Progenitor cell of endocrine pancreas (in vitro differentiated cells): ENCODE measurements around the gene HCN2. TPM values are rescaled to one million over a fixed set of nuclear protein-coding genes. Genes with fewer than 3 reads are reported as not detected.

Experiments
- DNase-seq: peaks from one replicate; pipeline ENCODE4 v3.0.0; 2021; ENCODE audit warnings: low spot score; ENCODE audit not compliant: unreplicated experiment
- H3K27ac Mint-ChIP-seq: 2 replicates; pipeline ENCODE4 v1.8.0; 2021; ENCODE audit warnings: mild to moderate bottlenecking, moderate library complexity, mixed read lengths
- H3K27me3 Mint-ChIP-seq: 2 replicates; pipeline ENCODE4 v1.8.0; 2021; ENCODE audit warnings: mixed read lengths
- H3K36me3 Mint-ChIP-seq: 2 replicates; pipeline ENCODE4 v1.8.0; 2022; ENCODE audit warnings: mixed read lengths; ENCODE audit not compliant: insufficient read depth
- H3K4me1 Mint-ChIP-seq: 2 replicates; pipeline ENCODE4 v1.8.0; 2021; ENCODE audit warnings: low read depth, mixed read lengths
- H3K4me3 Mint-ChIP-seq: 2 replicates; pipeline ENCODE4 v1.8.0; 2021; ENCODE audit warnings: low read depth, mild to moderate bottlenecking, moderate library complexity, mixed read lengths
- H3K9me3 Mint-ChIP-seq: 2 replicates; pipeline ENCODE4 v1.8.0; 2021; ENCODE audit warnings: low read depth, mixed read lengths
- total RNA-seq: library from RNA; stranded (reverse); gene quantifications from 2 replicates; pipeline ENCODE4 v1.2.1, GENCODE V29; 2021
- TF ChIP-seq, protein P1 (sequence below): fragments of 200-600 bp; sonication (generic); IDR thresholded peaks from one replicate; pipeline ENCODE4 v1.5.0; 2021; ENCODE audit warnings: antibody characterized with exemption, mild to moderate bottlenecking; ENCODE audit not compliant: unreplicated experiment

HCN2 gene
- total RNA-seq, 1 donor from 2014 or later, result 0.34 TPM

DNA sequence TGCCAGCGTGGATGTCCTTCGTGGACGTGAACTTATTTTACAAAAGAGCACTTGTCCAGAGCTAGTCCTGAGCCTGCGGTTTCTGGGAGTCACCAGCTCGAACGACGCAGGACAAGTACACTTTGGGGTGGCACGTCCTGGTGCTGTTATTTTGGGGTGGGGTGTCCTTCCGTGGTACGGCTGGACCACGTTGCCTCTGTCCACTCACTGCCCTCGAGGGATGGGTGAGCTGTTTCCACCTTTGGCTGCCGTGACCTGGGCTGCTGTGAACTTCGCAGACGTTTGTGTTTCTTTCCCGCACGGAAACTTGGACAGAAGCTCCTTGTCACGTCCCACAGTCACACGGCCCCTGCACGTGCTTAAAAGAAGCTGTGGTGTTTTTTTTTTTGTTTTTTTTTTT is 34.9 kb upstream of the HCN2 start:
- no peaks in the 10 kb centered on the region for H3K4me1 Mint-ChIP-seq
- H3K9me3 Mint-ChIP-seq, result no peaks in the 10 kb centered on the region
- no peak overlapping the region for H3K4me3 Mint-ChIP-seq
- no peak overlapping the region for H3K27ac Mint-ChIP-seq
- peaks cover 8% of the 10 kb centered on the region for H3K27me3 Mint-ChIP-seq
- H3K36me3 Mint-ChIP-seq, result no peaks in the 10 kb centered on the region
- TF ChIP-seq, protein P1, sequence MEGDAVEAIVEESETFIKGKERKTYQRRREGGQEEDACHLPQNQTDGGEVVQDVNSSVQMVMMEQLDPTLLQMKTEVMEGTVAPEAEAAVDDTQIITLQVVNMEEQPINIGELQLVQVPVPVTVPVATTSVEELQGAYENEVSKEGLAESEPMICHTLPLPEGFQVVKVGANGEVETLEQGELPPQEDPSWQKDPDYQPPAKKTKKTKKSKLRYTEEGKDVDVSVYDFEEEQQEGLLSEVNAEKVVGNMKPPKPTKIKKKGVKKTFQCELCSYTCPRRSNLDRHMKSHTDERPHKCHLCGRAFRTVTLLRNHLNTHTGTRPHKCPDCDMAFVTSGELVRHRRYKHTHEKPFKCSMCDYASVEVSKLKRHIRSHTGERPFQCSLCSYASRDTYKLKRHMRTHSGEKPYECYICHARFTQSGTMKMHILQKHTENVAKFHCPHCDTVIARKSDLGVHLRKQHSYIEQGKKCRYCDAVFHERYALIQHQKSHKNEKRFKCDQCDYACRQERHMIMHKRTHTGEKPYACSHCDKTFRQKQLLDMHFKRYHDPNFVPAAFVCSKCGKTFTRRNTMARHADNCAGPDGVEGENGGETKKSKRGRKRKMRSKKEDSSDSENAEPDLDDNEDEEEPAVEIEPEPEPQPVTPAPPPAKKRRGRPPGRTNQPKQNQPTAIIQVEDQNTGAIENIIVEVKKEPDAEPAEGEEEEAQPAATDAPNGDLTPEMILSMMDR, result no peak
- DNase-seq, result no peak

DNA sequence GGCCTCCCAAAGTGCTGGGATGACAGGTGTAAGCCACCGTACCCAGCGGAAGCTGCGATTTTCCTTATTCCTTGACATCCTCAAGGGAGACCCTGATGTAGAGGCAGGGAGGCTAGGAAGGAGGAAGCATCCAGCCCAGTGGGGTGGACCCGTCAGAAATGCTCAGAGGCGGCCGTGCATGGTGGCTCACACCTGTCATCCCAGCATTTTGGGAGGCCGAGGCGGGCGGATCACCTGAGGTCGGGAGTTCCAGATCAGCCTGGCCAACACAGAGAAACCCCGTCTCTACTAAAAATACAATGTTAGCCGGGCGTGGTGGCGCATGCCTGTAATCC is 34.2 kb upstream of the HCN2 start:
- H3K9me3 Mint-ChIP-seq, result no peaks in the 10 kb centered on the region
- H3K27me3 Mint-ChIP-seq, result peaks cover 8% of the 10 kb centered on the region
- no peak for DNase-seq
- no peaks in the 10 kb centered on the region for H3K4me1 Mint-ChIP-seq
- TF ChIP-seq, protein P1, result no peak
- H3K27ac Mint-ChIP-seq, result no peak overlapping the region
- no peak overlapping the region for H3K4me3 Mint-ChIP-seq
- H3K36me3 Mint-ChIP-seq, result no peaks in the 10 kb centered on the region

DNA sequence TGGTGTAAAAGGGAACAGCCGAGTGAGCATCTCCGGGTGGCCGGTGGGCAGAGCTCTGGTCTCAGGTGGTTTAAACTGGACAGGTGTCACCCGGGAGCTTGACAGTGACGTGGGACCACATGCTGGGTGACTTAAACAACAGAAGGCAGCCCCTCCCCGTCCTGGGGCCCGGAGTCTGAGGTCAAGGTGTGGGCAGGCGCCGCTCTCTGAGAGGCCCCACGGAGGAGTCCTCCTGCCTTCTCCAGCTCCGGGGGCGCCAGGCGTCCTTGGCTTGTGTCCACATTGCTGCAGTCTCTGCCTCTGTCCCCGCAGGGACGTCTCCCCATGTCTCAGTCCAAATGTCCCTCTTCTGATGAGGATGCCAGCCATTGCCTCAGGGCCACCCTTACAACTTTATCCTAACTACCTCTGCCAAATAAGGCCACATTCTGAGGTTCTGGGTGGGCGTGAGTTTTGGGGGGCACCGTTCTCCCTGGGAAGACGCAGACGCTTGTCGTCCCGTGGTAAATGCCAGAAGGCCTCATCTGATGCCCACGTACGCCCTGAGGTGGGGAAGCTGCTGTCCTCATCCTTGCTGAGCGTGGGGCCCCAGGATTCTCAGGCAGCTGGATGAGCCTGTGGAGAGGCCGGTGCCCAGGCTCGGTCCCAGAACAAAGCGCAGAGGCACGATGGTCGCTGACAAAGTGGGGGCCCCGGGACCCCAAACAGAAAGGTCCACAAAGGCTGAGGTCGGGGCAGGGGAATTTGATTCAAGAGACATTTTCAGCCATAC is 32.9 kb upstream of the HCN2 start:
- DNase-seq, result no peak
- Mint-ChIP-seq H3K27ac (no peak overlapping the region), H3K4me1 (no peaks in the 10 kb centered on the region), H3K36me3 (peaks cover 2% of the 10 kb centered on the region), H3K9me3 (no peaks in the 10 kb centered on the region), H3K4me3 (no peak overlapping the region), H3K27me3 (peaks cover 3% of the 10 kb centered on the region)
- TF ChIP-seq, protein P1, result no peak

DNA sequence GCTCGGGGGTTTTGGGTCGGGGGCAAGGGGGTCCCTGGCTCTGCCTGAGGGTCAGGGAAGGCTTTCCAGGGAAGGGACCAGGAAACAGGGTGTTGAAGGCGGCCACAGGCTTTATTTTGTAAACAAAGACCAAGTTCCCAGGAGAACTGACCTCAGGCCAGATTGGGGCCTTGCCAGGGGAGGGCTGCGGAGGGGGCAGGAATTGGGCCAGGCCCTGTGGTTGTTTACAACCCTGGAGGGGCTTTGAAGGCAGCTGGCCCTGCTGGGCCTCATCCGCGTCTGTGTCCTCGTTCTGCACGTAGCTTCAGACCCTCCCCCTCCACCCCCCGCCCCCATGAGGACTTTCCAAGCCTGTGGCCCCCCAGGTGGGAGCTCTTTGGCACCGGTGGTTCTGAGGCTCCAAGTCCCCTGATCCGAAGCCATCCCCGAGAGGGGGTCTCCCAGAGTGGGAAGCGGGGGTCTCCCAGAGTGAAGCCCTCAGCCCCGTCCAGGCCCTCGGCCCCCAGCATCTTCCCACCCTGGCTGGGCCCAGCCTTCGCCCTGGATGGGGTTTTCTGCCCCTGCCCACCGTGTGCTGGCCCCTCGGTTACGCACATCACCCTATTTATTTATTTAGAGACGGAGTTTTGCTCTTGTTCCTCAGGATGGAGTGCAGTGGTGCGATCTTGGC is 30.8 kb upstream of the HCN2 start:
- TF ChIP-seq, protein P1, result no peak
- no peak overlapping the region for H3K27ac Mint-ChIP-seq
- H3K4me1 Mint-ChIP-seq, result no peaks in the 10 kb centered on the region
- DNase-seq, result no peak
- H3K27me3 Mint-ChIP-seq, result no peaks in the 10 kb centered on the region
- peaks cover 5% of the 10 kb centered on the region for H3K9me3 Mint-ChIP-seq
- H3K4me3 Mint-ChIP-seq, result no peak overlapping the region
- H3K36me3 Mint-ChIP-seq, result peaks cover 10% of the 10 kb centered on the region

DNA sequence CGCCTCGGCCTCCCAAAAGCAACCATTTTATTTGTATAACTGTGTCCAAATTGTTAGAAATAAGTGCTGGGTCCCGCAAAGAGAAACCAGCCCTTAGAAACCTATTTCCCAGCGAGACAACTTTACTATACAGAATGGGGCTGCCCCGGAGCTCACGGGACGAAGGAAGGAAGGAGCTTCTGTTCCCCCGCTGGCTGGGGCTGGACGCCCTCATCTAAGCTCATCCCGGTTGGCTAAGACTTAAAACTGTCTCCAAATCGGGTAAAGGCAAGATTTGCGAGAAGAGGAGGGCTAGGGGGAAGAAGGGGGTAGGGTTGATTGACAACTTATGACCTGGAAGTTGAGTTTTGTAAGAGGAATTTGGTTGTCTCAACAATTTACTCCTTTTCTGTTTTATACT is 29.6 kb upstream of the HCN2 start:
- TF ChIP-seq, protein P1, result no peak

More for the DNA sequence above, 29.6 kb upstream of the HCN2 start:
- Mint-ChIP-seq H3K4me3 (no peak overlapping the region), H3K27me3 (no peaks in the 10 kb centered on the region), H3K27ac (no peak overlapping the region), H3K4me1 (no peaks in the 10 kb centered on the region), H3K36me3 (peaks cover 10% of the 10 kb centered on the region), H3K9me3 (peaks cover 5% of the 10 kb centered on the region)
- DNase-seq, result no peak
